GM18519 (cell line): ENCODE measurements around the gene VAPB.

Experiments
- ATAC-seq: cut with Tn5 transposase; IDR thresholded peaks from one replicate; pipeline ENCODE4 v1.9.1; 2021; ENCODE audit warnings: mild to moderate bottlenecking, moderate library complexity; ENCODE audit not compliant: unreplicated experiment, low FRiP score

The VAPB gene

GRCh38 chr20:58454460-58454859 is 65.4 kb downstream of the VAPB start:
- ATAC-seq = no peak

- ATAC-seq = no peak
Measured at GRCh38 chr20:58457083-58457695, 68.2 kb downstream of the VAPB start.

- ATAC-seq = peak; percentile 90
Measured at GRCh38 chr20:58458342-58459057, 69.5 kb downstream of the VAPB start.

- peak; percentile 14 for ATAC-seq
Measured at GRCh38 chr20:58459058-58459750, 70.2 kb downstream of the VAPB start.

- no peak for ATAC-seq
Measured at GRCh38 chr20:58461104-58461503, 72.1 kb downstream of the VAPB start.

DNA sequence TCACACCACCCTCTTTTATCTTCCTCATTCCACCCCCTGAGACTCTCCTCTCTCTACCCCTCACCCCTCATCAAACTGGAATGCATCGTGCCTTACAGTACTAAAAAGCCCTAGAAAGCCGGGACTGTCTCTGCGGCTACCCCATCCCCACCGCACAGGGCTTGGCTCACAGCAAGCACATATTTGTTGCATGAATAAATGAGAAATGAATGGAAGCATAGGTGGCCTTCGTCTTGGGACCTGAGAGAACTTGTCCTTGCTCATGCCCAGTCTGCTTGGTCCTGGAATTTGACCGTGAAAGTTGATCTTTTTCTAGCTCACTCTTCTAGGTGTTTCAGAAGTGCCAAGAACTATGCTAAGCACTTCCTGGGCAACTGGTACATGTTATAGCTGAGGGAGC is 72.9 kb downstream of the VAPB start:
- ATAC-seq = no peak

GRCh38 chr20:58463256-58463655 is 74.2 kb downstream of the VAPB start:
- ATAC-seq = no peak

- no peak for ATAC-seq
Measured at GRCh38 chr20:58464838-58465237, 75.8 kb downstream of the VAPB start.

DNA sequence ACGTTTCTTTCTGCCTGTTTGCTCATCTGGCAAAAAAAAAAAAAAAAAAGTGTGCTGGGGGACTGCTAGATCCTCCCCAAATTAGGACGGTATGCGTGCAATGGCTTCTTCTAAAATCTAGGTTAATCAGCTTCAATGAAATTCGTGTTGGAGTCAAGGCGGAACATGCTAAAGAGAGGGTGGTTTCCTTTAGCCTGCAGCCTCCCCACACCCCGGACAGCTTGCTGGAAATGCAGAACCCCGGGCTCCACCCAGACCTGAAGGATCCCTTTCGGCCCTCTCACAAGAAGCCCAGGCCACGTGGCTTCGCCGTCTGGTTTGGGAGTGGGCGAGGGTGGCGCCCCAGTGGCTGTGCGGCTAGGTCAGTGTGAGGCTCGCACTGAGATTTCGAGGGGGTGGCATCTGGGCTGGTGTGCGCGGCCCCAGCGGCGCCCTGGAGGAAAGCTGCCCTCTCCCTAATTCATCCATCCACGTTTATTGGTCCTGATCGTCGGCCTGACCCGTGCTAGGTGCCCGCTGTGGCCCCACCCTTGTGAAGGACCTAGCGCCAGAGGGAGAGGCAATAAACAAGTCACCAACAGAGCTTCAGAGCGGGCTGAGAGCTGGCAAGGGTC is 77.2 kb downstream of the VAPB start:
- ATAC-seq = no peak

DNA sequence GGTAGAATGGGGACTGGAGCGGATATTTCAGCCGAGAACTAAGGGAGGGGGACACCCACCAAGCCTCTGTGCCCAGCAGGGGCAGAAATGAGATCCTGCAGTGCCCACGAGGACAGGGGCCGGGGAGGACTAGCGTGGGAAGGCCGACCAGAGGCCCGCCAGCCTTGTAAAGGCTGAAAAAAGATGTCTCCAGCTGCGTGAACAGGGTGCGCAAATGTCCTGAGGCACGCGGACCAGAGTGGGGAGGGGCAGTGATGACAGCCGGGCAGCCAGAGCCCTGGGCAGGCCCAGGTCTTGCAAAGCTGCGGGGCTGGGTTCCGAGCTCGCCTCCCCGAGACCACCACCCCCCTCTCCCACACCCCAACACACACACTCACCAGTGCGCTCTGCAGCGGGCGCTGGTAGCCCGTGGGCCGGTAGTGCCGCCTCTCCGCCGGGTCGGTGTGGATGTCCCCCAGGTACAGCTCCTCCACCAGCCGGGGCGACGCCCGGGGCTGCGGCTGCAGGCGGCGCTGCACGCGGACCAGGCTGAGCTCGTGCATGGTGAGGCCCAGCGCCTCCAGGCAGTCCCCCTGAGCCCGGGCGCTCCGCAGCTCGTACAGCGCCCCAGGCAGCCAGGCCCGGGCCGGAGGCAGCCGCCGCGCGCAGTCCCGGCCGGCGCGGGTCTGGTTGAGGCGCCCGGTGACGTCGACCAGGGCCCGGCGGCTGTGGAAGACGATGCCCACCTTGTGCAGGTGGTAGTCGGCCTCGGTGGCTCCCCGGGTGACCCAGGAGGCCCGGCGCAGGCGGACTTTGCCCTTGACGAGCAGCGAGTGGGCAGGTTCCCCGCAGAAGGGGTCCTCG is 77.9 kb downstream of the VAPB start:
- no peak for ATAC-seq

- no peak for ATAC-seq
Measured at GRCh38 chr20:58467572-58468527, 78.8 kb downstream of the VAPB start.

GRCh38 chr20:58469616-58470015 is 80.6 kb downstream of the VAPB start:
- ATAC-seq = no peak

DNA sequence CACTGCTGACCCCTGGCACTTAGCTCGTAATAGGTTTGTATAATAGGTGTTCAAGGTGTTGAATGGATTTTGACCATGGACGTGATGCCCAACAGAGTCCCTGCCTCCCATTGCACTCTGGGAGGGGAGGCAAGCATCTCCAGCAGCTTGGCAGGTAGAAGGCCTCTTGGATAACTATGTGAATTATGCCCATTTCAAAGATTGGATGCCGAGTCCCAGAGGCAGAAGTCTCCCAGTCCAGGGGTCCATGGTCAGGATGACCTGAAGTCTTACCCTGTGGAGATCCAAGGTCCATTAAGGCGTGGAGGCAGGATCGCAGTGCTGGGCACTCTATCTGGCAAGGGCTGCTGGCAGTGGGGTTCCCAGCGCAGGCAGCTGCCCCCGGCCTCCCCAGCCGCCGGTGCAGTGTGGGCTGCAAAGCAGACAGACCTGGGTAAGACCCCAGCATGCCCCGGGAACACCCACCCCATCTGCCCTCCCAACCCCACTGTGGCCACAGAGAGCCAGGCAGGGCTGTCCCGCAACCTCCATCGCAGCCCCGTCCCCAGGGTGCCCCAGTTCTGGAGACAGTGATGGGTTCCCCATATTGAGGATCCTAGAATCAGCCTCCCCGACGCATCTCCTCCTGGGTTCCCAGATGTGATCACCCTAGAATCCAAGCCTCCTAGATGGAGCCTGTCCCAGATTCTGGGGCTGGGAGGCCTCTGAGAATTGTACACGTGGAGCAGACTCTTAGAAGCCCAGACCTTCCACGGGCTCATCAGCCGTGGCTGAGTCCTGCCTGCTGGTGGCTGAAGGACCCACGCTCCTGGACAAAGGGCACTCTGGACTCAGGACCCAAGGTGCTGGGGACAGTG is 81.5 kb downstream of the VAPB start:
- ATAC-seq = no peak

- no peak for ATAC-seq
Measured at GRCh38 chr20:58471193-58472164, 82.5 kb downstream of the VAPB start.

DNA sequence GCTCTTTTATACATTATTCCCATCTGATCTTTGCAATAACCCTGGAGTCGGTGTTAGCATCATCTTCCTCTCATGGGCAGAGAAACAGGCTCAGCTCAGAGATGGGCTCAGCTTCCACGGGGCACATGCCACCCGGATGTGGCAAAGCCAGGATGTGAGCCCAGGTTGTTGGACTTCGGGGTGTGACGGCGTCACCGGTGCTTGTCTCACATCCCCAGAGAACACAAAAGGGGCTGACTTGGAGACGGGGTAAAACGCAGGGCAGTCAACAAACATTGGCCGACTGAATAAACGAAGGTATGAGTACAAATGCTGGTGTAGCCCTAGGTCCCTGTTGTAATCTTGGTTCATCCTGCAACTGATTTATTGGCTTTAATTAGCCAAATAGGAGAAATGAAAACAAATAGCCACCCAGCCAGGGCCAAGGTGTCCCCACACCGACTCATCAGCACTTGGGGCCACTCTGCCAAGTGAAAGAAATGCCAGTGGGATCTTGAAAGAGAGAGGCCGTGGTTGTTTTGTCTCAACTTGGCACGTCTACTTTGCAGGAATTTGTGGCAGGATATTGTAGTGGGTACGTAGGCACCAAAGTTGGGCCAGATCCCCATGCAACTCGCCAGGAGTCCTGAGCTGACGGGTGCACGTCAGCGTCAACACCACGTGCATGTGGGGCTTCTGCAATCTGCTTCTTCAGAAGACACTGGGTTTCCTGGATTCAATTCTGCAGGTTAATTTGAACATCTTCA is 83.4 kb downstream of the VAPB start:
- ATAC-seq = no peak
